GM19372 (cell line): Measurements from ENCODE around the gene MPV17.
"Not testable (repeated sequence)": the region's sequence is repeated elsewhere in the genome, so short reads cannot be mapped to it uniquely, and the experiment has no call there.

ENCODE experiments used
- ATAC-seq: cut with Tn5 transposase; IDR thresholded peaks from one replicate; pipeline ENCODE4 v1.9.1; 2021; ENCODE audit warnings: mild to moderate bottlenecking, low read depth, moderate library complexity; ENCODE audit not compliant: unreplicated experiment

Gene MPV17

DNA sequence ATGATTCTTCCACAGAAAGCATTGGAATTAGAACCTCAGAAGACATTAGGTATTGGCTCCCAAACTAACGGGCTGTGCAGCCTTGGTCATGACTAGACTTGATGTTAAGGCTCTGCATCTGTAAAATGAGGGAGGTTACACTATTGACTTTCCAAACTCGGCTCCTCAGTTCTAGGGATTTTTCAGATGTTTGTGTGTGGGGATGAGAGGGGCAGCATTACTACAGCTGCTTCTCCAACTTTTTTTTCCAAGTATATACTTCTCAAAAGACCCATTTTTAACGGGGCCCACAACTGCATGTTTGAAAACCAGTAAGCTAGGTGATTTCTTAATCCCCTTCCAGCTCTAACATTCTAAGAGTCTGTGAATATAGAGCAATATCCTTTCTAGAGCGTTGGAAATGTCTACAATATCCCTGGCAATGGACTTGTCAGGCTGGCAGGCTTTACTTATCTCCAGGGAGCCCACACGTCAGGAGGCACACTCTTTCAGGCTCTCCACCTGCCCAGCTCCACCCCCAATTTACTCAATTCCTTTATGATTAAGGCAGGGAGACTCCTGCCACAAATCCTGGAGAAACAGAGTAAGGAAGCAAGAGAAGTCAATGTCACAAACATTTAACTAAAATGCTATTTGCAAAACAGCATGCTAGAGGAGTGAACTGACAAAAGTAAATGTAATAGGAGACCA, 844 bp upstream of the MPV17 start:
- no peak for ATAC-seq

DNA sequence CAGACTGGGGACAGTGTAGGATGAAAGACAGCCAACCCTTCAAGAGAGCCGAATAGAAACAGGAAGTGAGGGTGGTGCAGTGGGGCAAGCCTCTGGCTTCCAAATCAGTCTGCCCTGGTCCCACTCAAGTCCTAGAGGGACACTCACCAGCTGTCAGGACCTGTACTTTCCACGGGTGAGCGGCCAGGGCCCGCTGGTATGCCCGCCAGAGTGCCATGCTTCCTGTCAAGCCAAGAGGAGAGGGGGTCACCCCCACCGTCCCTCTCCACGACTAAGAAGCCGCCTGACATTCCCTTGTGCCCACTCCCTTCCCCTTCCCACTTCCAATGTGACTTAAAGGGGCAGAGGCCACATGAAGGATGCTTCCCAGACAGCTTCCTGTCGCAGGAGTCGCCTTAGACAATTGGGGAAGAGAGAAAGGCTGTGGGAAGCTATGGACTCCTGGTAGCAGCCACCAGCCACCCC, 564 bp downstream of the MPV17 start:
- no peak for ATAC-seq

DNA sequence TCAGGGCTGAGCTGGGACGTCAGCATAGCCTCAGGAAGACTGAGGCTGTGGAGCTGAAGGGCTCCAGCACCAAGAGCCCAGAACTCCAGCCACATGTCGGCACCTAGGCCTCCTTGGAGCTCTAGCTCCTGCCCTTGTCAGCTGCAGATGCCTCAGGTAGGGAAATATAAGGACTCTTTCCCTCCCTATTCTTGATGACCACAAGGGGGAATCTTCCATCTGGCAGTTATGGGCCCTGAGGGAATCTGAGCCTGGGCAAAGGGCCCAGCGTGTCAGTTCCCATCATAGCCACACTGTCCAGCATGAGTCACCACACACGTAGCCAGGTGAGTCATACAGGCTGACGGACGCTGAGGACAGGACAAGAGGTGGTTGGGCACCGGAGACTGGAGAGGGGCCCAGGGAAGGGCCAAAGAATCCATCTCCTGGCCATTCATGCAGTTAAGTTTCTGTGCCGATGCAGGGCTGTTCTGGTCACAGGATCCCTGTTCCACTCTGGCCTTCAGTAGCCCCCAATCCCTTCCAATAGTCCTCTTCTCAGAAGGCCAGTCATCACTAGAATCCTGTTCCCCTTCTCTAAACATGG, 1.8 kb downstream of the MPV17 start:
- ATAC-seq = no peak

DNA sequence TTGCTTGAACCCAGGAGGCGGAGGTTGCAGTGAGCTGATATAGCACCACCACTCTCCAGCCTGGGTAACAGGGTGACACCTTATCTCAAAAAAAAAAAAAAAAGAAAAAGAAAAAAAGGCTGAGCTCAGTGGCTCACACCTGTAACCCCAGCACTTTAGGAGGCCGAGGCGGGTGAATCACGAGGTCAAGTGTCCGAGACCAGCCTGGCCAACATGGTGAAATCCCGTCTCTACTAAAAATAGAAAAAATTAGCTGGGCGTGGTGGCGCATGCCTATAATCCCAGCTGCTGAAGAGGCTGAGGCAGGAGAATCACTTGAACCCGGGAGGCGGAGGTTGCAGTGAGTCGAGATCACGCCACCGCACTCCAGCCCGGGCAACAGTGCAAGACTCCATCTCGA, 3.1 kb downstream of the MPV17 start:
- not testable (repeated sequence) for ATAC-seq

DNA sequence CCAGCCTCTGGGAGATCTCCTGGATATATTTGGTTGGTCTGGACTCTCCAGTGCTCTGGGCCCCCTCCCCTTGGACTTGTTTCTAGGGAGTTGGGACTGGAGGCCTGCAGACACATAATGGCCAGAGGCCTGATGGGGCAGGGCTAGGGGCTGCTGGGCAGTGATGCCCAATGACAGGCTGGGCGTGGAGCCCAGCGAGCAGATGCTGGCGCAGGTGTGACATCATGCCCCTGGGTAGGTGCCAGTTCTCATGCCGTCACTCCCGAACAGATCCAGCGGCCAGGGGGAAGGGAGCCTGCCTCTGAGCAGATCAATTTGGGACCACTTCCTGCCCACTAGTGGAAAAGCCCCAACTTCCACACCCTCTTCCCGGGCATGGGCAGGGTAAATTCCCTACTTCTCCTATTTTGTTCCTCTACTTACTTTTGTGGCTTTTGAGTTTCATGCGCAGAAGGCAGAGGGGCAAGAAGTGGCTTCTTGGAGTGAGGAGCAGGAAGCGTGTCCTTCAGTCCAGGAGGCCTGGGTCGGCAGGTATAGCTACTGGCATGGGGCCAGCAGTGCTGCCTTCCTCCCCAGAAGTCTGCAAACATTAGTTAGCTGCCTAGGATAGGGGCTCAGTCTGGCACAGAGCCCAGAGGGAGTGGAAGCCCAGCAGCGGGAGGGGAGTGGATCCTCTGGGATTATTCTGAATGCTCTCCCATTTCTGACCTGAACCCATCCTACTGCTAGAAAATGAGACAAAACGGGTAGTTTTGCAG, 6.1 kb downstream of the MPV17 start:
- ATAC-seq = no peak

DNA sequence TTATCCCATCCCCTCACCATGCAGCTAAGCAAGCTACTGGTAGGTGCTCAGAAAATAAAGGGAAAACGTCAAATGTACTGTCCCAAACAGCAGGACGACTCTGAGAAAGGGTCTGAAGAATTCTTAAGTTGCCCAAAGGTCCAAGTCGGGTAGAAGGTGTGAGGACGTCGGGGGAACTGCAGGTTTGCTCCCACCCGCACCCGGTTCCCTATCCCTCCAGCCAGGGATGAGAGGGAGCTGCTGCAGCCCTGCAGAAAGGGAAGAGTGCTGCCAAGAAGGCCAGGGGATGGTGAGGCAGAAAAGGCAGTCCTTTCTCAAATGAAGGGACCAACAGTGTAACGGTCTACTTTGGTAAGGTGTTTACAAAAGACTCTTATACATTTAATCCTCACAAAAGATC, 7.8 kb downstream of the MPV17 start:
- ATAC-seq = no peak

DNA sequence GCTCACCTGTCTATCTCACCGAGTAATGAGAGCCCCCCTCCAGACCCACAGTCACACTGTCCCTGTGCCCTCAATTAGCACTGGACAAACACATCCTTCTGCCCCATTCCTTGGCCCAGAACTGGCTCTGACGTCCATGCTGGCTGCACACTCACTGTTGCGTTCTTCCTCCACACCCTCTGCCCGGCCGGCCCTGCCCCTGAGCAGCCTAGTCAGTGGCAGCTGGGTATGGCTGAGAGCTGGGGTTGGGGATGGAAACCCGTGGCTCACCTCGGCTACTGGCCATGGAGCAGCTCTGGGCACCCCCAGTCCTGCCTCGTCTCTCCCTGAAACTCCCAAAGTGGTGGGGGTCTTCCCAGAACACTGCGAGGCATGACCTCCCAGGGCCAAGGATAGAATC, 8.2 kb downstream of the MPV17 start:
- no peak for ATAC-seq

DNA sequence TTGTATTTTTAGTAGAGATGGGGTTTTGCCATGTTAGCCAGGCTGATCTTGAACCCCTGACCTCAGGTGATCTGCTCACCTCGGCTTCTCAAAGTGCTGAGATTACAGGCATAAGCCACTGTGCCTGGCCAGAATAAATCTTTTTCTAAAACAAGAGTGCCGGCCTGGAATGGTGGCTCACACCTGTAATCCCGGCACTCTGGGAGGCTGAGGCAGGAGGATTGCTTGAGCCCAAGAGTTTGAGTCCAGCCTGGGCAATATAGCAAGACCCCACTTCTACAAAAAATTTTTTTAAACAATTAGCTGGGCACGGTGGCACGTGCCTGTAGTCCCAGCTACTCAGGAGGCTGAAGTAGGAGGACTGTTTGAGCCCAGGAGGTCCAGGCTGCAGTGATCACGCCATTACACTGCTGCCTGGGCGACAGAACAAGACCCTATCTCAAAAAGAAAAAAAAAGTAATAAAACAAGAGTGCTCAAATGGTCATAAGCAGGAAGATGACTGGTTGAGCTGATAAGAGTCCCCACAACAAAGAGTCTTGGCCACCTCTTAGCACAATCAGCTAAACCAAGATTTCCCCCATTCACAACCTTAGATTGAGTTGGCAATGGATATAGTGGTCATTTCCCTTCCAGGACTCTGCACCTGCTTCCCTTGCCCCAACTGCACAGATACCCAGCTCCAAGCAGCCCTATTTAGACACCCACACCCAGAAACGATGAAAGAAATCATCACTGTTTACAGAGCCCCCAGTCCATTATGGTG, 8.8 kb downstream of the MPV17 start:
- no peak for ATAC-seq

DNA sequence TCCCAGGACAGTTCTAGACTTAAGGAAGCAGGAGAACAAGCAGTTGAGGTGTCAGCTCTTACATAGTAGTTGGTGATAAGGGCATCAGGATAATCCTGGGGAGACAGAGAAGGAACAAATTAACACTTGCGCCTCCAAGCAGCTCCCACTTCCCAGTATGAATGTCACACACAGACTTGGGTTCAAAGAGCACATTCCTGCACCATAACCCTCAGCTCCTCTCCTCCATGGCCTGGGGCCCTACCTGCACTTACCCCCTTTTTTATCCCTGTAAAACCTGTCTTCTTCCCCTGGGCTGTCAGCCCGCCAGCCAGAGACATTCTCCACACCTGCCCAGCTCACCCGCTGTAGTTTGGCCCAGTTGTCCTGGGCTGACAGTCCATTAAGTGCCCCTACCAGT, 10.7 kb downstream of the MPV17 start:
- no peak for ATAC-seq

DNA sequence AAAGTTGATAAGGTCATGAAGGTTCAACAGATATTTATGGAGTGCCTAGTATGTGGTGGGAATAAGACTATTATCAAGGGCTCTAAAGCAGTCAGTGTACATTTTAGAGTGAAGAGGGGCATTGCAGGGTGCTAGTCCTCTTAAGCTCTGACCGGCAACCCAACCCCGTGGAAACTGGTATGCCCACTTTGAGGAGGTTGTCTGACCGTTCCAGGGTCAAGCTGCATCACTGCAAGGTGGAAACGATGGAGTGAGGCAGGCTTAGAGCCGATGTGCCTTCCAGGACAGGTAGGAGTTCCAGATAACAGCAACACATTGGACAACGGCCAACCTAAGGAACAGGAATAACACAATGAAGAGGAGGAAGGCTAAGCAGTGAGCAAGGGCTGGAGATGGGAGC, 13.2 kb downstream of the MPV17 start:
- no peak for ATAC-seq

DNA sequence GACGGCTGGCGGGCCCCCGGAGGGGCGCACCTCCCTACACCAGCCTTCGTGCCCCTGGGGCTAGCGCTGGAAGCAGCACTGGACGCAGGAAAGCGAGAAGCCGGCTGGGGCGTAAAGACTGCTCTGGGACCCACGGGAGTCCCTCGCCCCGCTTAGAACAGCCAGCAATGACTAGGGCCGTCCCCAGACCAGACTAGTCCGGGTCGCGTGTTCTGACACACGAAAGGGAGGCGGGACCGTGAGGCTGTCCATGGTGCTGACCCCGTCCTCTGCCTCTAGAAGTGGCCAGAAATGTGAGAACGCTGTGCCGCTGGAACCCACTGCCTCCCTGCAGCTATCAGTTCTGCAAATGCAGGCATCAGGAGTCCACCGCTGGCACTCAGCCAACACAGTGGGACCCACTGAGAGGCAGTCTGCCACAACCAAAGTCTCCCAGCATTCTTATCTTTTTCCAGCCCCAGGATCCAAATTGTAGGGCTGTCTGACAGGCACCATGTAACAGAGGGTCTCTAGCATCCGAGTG, 14.5 kb downstream of the MPV17 start, which contains the start of gene UCN:
UCN (minus strand) TSS at position 87 of the 523 bp plus-strand sequence. CDS start 550 bp downstream, outside the sequence.
- ATAC-seq = no peak

DNA sequence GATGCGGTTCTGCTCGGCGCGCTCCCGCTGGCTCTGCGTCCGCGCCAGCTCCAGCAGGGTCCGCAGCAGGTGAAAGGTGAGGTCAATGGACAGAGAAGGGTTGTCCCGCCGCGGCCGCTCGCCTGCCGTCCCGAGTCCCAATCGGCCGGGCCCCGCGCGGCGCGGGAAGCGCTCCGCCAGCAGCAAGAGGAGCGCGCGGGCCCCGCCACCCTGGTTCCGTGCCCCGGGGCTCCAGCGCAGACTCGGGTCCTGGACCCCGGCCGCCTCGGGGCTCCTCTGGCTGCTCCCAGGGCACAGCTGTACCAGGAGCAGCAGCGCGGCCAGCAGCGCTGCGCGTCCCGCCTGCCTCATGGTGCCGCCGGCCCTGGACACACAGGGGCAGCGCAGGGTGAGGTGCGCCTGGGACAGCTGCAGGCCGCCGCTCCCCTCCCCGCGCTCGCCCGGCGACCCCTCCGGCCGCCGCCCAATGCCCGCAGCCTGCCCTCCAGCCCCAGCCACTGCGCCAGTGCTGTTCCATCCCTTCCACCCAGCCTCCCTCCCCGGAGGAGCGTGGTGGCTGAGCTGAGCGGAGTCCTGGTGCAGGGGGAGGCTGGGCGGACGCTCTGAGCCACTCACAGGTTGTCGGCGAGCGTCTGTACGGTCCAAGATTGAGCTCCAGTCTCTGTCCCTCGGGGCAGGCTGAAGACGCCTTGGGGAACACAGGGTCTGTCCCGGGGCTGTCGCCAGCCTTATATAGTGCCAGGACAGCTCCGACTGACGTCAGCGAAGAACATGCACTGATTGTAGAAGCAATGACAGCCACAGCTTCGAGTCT, 15.1 kb downstream of the MPV17 start:
- no peak for ATAC-seq

DNA sequence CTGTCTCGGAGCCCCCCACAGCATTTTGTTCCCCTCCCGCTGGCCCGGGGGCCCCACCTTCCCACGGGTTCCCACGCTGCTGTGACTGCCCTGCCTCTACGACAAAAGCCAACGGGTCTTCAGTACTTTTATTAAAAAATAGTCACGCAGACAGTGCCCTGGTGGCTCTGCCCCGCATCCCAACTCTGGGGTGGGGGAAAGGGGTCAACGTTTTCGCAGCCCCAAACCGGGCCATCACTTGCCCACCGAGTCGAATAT, 15.7 kb downstream of the MPV17 start:
- no peak for ATAC-seq

DNA sequence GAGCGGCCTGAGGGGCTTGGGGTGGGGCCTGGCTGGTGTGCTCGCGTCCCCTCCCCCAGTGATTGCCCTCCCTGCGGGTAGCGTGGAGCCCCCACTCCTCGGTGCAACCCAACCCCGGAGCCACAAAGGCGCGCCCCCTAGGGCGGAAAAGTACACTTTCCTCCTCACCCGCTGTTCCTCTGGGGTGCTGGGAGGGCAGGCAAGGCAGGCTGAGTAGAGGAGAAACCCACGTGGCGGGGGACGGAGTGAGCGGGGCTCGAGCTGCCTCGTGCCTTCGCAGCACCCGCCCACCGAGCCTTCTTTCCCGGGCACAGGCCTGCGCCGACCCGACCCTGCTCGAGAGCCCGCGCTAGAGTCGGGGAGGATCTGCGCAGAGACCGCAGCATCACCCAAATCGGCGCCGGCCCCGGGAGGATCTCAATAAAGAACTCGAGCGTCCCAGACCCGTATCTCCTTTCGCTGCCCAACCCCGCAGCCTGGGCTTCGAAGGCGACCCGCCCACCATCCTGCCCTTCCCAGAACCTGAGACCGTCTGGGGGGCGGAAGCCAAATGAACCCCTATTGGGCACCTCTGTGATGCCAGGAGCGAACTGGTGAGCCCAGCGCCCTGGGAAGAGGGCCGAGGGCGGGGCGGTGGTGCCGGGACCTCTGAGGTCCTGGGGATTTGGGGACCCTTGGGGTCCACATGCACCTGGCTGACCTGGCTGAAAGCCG, 16.2 kb downstream of the MPV17 start:
- no peak for ATAC-seq

DNA sequence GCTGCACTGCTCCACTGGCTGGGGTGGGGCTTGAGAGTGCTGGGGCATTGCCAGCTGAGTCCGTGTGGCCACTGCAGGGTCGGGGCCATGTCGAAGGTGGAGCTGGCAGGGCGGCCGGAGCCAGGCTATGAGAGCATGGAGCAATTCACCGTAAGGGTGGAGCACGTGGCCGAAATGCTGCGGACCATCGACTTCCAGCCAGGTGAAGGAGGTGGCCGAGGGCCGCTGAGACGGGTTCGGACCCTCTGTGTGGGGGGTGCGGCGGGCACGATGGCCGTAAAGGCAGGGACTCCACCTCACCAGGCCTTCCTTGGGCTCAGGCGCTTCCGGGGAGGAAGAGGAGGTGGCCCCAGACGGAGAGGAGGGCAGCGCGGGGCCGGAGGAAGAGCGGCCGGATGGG, 16.8 kb downstream of the MPV17 start:
- ATAC-seq = no peak

DNA sequence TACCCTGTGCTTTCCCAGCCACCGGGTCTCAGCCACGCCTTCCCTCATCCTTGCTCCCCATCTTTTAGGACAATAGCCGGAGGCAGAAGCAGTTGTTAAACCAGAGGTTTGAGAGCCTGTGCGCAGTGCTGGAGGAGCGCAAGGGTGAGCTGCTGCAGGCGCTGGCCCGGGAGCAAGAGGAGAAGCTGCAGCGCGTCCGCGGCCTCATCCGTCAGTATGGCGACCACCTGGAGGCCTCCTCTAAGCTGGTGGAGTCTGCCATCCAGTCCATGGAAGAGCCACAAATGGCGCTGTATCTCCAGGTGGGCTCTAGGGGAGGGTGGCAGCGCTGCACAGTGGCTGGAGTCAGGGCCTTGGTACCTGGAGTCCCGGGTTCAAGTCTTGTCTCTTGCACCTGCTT, 17.4 kb downstream of the MPV17 start:
- no peak for ATAC-seq

DNA sequence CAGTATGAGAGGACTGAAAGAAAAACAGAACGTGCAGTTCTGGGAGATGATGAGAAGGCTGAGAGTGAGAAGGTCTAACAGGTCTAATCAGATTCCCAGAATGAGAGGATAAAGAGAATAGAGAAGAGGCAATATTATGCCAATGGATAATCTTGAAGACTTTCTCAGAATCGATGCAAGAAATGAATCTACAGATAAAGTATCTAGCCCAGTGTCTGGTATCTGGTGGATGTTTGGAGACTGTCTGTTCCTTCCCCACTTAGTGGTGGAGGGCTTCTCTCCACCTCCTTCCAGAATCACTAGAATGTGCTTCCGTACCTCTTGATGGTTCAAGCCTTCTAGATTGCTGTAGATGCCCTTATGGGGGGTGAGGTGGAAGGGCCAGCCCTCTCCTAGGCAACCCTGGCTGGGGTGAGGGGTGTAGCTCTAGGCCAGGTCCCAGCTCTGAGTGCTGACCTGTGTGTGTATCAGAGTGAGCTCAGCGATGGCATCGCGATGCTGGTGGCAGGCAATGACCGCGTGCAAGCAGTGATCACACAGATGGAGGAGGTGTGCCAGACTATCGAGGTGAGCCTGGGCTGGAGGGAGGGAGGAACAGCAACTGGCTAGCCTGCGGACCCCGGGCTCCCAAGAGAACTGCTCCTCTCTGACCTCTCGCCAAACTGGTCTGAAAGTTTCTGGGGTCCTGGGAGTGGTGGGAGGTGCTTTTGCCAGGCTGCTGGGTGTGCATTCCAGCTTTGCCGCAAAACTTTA, 18.2 kb downstream of the MPV17 start:
- no peak for ATAC-seq

DNA sequence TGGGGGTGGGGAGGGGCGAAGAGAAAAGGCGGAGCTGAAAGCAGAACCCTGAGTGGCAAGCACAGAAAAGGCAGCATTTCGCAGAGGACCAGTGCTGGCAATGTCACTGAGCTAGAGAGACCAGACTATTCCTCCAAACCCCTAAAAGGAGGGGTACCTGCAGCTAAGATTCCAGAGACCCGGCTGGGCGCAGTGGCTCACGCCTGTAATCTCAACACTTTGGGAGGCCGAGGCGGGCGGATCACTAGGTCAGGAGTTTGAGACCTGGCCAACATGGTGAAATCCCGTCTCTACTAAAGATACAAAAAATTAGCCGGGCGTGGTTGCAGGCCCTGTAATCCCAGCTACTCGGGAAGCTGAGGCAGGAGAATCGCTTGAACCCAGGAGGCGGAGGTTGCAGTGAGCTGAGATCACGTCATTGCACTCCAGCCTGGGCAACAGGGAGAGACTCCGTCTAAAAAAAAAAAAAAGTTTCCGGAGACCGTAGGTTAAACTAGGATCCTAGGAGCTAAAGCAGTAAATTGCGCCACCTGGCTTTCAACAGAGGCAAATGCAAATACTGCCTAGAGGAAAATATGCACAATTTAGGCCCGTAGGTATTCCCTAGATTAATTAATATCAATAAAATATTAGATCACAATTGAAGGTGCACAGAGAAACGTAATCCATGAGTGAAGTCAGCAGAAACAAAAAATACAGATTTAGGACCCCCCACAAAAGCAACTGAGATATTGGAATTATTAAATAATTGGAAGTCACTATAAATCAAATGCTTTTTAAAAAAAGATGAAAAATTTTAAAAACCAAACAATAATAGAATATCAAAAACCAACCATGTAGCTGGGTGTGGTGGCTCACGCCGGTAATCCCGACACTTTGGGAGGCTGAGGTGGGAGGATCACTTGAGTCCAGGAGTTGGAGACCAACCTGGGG, 19.5 kb downstream of the MPV17 start:
- no peak for ATAC-seq
